HPDE6-E6E7 (cell line): ENCODE data around the gene IQCE.

Source experiments
- DNase-seq: peaks from one replicate; pipeline ENCODE4 v3.0.0; 2011; ENCODE audit warnings: missing footprints; ENCODE audit errors: extremely low spot score

Gene IQCE

GRCh38 chr7:2634267-2635145 lies 75.7 kb downstream of the IQCE start:
- no peak for DNase-seq

GRCh38 chr7:2635148-2635668 lies 76.4 kb downstream of the IQCE start:
- DNase-seq, result no peak

- DNase-seq, result no peak
These were observed 77.3 kb downstream of the IQCE start for GRCh38 chr7:2635810-2636701.

DNA sequence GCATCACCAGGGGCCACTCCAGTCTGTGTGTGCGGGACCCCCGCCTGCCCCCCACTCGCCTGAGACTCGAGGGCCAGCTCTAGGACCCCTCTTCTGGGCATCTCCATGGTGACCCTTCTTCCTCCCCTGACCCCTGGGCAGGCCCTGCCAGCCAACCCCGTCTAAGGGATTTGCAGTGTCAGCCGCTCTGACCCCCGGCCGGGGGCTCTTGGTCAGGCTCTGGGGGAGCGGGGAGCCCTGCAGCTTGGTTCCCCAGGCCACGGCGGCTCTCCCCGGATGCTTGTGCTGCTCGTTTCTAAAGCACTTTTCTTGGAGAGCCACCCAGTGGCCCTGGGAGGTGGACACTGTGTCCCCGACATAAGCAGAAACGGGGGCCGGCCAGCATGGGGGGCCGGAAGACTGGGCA lies 78.3 kb downstream of the IQCE start:
- no peak for DNase-seq

DNA sequence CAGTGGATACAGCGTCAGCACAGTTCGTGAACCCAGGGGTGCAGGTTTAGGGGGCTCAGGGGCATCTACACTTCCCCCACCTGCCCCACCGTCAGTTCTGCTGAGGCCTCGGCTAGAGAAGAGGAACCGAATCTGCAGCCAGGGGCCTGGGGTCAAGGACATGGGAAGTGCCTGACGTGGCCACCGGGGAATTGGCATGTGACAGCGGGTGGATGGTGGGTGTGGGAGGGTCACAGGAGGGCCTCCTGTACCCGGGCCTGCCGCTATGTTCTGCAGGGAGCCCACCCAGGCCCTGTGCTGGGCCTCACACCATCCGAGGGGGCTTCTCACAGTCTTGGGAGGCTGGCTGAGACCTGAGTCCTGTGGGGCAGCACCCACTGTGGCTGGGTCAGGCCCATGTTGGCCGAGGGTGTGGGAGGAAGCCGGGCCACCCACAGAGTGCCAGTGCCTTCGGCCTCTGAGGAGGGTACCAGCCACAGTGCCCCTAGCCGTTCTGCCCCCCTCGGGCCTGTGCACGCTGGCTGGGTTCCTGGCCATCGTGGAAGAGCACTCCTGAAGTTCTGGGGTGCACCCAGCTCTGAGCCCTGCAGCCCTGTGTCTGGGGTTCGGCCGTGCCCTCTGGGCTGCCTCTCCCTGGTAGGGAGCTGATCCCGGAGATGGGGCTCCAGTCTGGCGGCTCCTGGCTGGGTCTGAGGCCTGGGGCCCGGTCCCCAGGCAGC lies 78.9 kb downstream of the IQCE start:
- no peak for DNase-seq

- no peak for DNase-seq
These were observed 79.6 kb downstream of the IQCE start for GRCh38 chr7:2638224-2638991.

DNA sequence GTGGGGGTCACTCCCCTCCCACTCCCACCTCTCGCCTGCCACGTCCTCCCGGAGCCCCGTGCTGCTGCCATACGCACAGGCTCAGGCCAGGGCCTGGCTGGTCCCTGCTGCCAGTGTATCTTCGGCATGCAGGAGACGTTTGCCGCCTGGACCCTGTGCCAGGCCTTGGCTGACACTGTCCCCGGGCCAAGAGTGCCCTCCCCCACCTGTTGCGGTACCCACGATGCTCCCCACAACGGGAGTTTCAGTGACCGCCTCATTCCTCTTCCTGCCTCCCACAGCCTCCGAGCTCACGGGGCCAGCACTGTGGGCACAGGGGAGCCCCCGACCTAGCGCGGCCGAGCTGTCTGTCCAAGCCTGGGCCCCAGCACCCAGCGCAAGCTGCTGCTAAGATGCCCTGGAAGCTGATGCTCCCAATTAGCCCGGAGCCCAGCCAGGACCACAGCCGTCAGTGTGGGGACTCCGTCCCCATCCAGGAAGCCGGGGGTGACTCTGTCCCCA lies 80.5 kb downstream of the IQCE start:
- no peak for DNase-seq

DNA sequence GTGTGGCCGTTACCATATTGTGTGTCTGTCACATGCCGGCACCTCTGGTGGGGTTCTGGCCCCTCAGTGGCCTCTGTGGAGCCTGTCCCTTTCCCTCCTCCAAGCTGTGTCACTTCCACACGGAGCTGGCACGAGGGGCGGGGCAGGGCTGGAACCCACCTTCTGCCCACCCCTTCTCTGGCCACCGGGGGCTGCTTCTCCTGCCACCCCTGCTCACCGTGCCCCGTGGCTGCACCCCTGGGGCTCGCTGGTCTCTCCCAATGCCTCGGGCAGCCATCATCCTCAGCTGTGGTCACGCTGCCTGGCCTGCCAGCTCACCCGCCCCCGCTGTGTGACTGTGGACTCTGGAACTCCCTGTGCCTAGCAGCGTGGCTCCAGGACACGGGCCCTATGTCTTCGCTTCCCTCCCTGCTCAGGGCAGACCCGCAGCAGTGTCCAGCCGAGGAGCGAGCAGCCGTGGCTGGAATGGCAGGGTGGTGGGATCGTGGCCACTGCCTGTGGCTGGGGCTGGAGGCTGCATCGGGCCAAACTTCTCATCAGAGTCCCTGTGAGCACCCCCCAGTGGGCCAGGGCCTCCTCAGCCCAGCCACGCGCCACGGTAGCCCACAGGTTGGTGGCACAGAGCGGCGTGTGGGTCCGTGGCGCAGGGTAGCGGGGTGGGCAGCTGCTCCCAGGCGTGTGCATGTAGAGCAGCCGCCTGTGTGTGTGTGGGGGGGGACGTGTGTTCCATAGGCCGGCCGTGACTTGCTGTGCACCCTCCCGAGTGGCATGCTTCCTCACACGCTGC lies 81.1 kb downstream of the IQCE start:
- DNase-seq, result no peak

GRCh38 chr7:2640482-2640830 lies 81.7 kb downstream of the IQCE start:
- DNase-seq, result no peak

DNA sequence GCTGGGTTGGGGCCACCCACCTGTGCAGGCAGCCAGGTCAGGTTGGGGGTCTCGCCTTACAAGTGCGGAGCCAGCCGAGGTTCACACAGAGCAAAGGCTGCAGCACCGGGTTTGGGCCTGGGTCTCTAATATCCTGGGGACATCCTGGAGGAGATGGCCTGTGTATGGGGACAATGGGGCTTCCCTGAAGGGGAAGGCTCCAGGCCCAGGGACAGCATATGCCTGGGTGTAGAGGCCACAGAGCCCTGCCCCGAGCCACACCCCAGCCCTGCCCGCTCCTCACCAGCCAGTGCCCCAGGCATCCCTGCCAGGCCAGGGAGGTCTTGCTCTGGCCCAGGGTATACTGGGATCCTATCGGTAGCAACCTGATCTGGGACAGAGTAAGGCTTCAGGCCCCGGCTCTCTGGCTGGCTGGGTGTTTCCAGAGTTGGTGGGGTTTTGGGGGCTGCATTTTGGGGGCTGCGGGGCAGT lies 82.1 kb downstream of the IQCE start:
- no peak for DNase-seq

DNA sequence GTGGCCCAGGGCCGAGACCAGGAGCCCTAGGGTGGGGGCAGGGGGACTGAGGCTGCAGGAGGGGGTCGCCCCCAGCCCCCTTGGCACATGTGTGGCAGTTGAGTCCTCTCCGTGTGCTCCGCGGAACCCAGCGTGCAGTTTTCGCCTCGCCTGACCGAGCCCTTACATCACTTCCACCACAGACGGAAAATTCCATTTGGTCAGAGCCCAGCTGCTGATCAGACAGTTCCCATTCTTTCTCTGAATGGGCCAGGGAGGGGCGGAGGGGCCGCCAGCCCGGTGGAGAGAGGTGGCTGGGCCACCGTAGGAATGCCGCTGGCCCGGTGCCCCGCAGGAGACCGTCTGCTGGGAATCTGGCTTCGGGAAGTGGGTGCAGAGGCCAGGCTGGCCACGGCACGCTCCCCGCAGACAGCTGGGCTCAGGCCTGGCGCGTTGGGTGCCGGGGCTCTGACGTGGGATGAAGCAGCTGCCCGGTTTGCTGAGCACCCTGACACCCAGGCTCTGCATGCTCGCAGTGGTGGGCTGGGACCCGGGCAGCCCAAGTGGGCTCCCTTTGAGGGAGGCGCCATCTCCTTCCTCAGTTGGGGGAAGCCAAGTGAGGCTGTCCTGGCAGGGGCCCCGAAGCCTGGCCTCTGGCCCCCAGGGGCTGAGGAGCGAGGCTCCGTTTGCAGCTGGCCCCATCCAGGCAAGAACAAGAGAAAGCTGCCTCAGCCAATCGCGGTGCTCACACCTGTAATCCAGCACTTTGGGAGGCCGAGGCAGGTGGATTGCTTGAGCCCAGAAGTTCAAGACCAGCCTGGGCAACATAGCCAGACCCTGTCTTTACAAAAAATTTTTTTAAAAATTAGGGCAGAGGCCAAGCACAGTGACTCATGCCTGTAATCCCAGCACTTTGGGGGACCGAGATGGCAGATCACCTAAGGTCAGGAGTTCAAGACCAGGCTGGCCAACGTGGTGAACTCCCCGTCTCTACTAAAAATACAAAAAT lies 82.9 kb downstream of the IQCE start:
- no peak for DNase-seq

DNA sequence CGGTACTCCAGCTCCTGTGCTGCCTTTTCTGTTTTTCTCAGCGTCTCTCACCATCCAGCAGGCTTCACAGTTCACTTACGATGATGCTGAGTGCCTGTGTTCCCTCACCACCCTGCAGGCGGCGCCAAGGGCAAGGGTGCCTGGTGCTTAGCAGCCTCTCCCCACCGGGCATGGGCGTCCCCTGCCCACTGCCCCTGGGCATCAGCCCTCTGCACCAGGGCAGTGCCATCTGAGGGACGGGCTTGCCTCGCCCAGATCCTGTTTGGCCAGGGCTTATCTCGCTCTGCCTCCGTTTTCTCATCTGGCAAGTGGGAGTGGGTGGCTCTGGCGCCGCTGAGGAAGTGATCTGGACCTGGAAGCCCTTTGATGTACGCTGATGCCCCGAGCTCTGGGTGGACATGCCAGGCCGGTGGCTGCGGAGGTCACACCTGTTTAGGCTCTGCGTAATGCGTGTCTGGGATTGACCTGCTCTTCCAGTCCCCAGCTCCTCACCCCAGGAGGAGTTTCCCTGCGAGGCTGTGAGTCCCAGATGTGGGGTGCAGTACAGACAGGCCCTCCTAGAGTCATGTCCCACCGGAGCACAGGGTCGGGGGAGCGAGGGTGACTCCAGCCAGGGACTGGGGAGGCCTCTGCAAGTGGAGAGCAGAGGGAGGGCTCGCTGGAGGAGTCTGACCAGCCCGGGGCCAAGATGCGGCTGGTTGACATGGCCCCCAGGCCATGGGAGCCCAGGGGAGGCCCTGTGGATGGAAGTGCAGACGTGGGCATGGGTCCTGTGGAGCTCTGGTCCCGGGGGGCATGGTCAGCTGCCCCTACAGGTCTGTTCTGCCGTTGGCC lies 84.8 kb downstream of the IQCE start:
- no peak for DNase-seq

- no peak for DNase-seq
These were observed 85.4 kb downstream of the IQCE start for GRCh38 chr7:2644220-2644561.

- DNase-seq, result no peak
These were observed 85.9 kb downstream of the IQCE start for GRCh38 chr7:2644562-2645273.

DNA sequence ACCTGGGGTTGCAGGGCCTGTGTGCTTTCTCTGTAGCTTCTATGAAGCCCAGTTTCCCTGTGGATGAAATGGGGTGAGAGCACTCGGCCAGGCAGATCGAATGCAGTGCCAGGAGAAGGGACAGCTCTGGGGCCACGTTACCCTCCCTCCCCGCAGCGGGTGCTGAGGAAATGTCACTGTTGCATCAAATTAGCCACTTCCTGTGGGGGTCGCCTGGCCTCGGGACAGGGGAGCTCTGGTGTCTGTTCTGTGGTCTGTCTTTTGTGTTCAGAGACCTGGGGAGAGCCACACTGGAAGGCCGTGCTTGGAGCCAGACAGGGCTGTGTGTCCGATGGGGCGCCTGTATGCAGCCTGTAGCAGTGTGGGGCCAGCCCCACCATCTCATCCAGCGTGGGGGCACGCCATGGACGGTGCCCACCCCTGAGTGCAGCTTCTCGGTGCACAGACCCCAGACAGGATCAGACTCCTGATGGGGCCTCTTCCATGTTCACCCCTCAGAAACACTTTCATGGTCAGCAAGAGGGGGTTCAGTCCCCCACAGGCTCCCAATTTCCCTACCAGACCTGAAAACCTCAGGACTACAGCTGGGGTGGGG lies 86.6 kb downstream of the IQCE start:
- no peak for DNase-seq

DNA sequence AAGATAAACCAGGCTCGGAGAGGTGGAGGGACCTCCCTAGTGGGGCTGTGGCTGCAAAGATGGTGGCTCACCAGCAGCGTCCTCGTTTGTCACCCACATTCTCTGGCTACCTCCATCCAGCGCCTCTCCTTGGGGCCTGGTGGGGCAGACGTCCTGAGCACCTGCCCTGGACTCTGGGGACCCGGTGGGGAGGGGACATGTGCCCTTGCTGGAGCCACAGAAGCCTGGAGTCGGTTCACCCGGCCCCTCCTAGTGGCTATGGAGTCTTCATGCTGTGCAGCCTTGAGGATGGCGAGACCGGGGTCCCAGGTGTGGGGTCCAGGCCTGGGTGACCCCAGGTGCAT lies 87.5 kb downstream of the IQCE start:
- DNase-seq, result no peak
